PFSK-1 (cell line): ENCODE measurements around the gene RRAGD.

Experiments used
- FOXP2 ChIP-seq: optimal IDR thresholded peaks from 2 replicates; pipeline ENCODE3; 2011; ENCODE audit warnings: borderline replicate concordance, control low read depth, inconsistent platforms; ENCODE audit not compliant: insufficient read depth; ENCODE audit errors: extremely low read length, extremely low read depth
- POLR2AphosphoS5 ChIP-seq: IDR thresholded peaks from 2 replicates; pipeline ENCODE4 v1.6.1; 2012; ENCODE audit warnings: low read depth, mild to moderate bottlenecking, control low read depth, low read length, moderate library complexity
- REST ChIP-seq, 2 experiments: IDR thresholded peaks; 2 replicates each; pipeline versions ENCODE4 v1.6.1 to v1.8.0; 2011 to 2012; ENCODE audit warnings: low read depth in 2 of 2, low read length in 2 of 2, control low read depth in 1 of 2, inconsistent platforms in 1 of 2, mild to moderate bottlenecking in 1 of 2, moderate library complexity in 1 of 2; ENCODE audit not compliant: insufficient read depth in 1 of 2
- SIN3A ChIP-seq: IDR thresholded peaks from 2 replicates; pipeline ENCODE4 v1.6.1; 2012; ENCODE audit warnings: mild to moderate bottlenecking, low read length, moderate library complexity, borderline replicate concordance; ENCODE audit not compliant: insufficient read depth
- TAF1 ChIP-seq: IDR thresholded peaks from 2 replicates; pipeline ENCODE4 v1.6.1; 2012; ENCODE audit warnings: low read length, control low read depth, borderline replicate concordance; ENCODE audit not compliant: insufficient read depth

Gene RRAGD

DNA sequence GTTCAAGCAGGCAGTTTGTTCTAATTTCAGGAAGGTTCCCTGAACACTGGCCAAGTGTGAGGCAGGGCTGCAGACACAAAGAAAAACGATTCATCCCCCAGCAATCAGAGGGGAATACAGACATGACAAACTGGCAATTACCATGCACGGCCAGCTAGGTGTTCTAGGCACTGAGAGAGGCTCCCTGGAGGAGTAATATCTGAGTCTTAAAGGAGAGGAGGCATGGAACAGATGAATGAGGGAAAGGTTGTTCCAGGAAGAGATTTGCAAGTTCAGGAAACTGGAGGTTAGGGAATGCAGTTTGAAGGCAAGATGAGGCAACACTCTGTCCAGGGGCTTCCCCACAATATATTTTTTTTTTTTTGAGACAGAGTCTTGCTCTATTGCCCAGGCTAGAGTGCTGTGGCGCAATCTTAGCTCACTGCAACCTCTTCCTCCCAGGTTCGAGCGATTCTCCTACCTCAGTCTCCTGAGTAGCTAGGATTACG lies 11.1 kb downstream of the RRAGD start:
- TF ChIP-seq SIN3A (no peak), TAF1 (no peak), POLR2AphosphoS5 (no peak), FOXP2 (no peak), REST (IDR thresholded peaks at IDR 0.05; ENCODE audit: insufficient read depth in 1 of 2, low read depth in 2 of 2, low read length in 2 of 2) (no peak)

DNA sequence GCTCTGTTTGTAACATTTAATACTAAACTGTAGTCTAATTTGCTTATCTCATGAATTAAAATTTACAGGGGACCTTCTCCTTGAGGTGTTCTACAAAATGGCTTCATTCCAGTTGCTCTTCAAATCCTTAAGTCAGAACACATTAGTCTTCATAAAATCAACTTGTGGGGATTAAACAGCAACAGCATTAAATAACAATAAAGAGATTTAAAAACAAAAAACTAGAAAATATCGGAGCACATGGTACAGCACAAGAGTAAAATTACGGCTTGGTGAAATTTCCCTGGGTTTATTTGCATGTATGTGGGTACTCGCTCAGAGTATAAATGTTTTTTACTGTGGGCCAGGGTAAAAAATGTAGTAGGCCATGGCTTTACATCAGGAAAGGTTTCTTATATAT lies 12.0 kb downstream of the RRAGD start:
- TF ChIP-seq POLR2AphosphoS5: no peak
- no peak for TF ChIP-seq FOXP2
- no peak for TF ChIP-seq SIN3A
- TF ChIP-seq TAF1: no peak
- TF ChIP-seq REST (IDR thresholded peaks at IDR 0.05; ENCODE audit: insufficient read depth in 1 of 2, low read depth in 2 of 2, low read length in 2 of 2): no peak

DNA sequence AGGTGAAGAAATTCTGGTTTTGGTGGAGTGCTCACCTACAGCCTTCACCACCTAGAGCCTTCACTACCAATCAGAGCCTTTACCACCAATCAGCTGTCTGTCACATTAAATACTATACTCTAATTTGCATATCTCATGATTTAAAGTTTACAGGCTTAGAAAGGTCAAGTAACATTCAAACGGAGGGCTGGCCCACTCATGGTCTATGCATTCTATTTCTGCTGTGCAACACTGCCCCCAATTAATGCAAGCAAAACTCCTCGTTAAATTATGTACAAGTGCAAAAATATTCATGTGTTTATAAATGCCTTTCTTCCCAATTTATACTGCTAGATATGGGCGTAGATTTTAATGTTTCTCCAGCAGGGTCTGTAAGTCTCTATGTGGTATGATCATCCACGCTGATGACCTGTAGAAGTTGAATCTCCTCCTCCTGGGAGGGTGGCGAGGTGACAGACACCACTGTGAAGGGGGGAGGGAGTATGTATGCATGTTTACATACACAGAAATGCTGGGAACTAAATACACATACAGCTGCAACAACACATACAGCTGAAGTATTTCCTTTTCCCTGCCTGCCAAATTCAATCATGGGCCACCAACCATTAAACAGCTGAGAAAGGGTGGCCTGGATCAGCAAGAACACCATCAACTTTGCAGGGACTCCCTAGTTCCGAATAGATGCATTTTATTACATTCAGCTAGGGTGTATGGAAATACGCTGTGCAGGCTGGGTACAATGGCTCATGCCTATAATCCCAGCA lies 13.1 kb downstream of the RRAGD start:
- no peak for TF ChIP-seq FOXP2
- TF ChIP-seq REST (IDR thresholded peaks at IDR 0.05; ENCODE audit: insufficient read depth in 1 of 2, low read depth in 2 of 2, low read length in 2 of 2): no peak
- TF ChIP-seq POLR2AphosphoS5: no peak
- no peak for TF ChIP-seq TAF1
- TF ChIP-seq SIN3A: no peak

DNA sequence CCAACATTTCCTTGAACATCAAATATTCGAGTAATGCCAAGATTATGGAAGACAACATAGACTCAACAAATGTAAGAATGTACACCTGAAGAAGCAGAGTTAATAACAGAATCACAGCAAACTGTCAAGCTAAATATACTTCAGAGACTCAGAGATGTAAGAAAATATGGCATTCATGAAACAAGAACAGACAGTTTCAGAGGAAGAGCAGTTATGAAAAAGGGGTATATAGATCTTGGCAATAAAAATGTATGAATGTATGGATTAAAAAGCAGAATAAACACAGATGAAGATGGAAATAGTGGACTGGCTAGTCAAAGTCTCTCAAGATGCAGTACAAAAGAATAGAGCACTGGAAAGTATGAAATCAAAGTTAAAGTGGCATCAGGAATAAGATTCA lies 18.4 kb downstream of the RRAGD start:
- TF ChIP-seq REST (IDR thresholded peaks at IDR 0.05; ENCODE audit: insufficient read depth in 1 of 2, low read depth in 2 of 2, low read length in 2 of 2) (no peak), SIN3A (no peak), TAF1 (no peak), POLR2AphosphoS5 (no peak)
